ENCODE data around the gene MUSTN1. TPM values are rescaled to one million over a fixed set of nuclear protein-coding genes. Genes with fewer than 3 reads are reported as not detected.

MUSTN1 gene
- total RNA-seq, 1 donor from 2014 or later, result not detected

- FAIRE-seq (no peak), DNase-seq (ENCODE audit: low spot score in 2 of 2) (no peak)
These were observed 19.2 kb upstream of the MUSTN1 start for GRCh38 chr3:52854013-52854412.

DNA sequence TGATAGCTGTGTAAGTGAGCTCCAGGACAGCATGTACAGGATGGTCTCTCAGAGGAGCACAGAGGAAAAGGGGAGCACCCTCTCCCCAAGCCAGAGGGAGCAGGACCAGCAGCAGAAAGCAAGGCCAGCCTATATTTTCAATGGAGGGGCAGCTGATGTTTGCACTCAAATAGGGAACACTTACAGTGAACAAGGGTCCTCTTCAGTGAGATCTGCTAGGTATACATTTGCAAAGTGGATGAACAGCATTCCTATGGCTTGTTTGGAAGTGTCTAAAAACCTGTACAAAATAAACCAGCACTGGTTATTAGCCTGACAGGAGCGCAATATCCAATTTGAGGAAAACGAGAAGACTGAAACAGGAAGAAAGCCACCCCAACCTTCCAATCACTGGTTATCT, 17.6 kb upstream of the MUSTN1 start:
- DNase-seq (ENCODE audit: low spot score in 2 of 2) (no peak), FAIRE-seq (no peak)

GRCh38 chr3:52851348-52851747, 16.5 kb upstream of the MUSTN1 start:
- DNase-seq (ENCODE audit: low spot score in 2 of 2) (peak; percentile 33 to 64), FAIRE-seq (no peak)

- DNase-seq (ENCODE audit: low spot score in 2 of 2) (no peak), FAIRE-seq (no peak)
These were observed 14.8 kb upstream of the MUSTN1 start for GRCh38 chr3:52849656-52850055.

DNA sequence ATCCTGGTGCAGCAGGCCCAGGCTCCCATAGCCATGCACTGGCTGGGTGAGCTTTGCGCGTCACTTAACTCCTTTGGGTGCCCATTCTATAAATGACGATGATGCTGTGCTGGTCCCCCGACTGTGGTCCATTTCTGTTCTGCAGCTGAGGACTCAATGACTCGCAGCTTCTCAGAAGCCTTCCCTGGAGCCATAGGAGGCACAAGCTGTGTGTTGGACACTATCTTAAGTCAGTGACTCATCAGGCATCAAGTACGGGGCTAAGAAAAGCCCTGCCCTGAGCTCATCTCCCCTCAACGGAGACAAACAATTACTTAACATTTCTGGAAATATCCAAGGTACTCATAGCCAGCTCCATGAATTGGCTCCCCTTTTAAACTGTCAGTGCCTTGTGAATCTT, 13.8 kb upstream of the MUSTN1 start:
- FAIRE-seq (no peak), DNase-seq (ENCODE audit: low spot score in 2 of 2) (no peak)

DNA sequence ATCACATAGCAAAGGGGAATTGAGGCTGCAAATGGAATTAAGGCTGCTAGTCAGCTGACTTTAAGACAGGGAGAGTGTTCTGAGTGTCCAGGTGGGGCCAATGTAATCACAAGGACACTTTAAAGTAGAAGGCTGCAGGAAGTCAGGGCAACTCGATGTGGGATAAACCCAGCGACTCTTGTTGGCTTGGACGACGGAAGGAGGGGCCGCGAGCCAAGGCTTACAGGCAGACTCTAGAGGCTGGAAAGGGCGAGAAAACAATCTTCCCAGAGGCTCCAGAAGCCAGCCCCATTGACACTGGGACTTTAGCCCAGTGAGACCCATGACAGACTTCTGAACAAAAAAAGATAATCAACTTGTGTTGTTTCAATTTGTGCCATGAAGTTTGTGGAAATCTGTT, 12.9 kb upstream of the MUSTN1 start:
- FAIRE-seq, result no peak
- no peak for DNase-seq (ENCODE audit: low spot score in 2 of 2)

- DNase-seq (ENCODE audit: low spot score in 2 of 2) (no peak), FAIRE-seq (no peak)
These were observed 12.4 kb upstream of the MUSTN1 start for GRCh38 chr3:52847241-52847640.

- no peak for FAIRE-seq
- no peak for DNase-seq (ENCODE audit: low spot score in 2 of 2)
These were observed 11.7 kb upstream of the MUSTN1 start for GRCh38 chr3:52846432-52846965.

- FAIRE-seq, result no peak
- no peak for DNase-seq (ENCODE audit: low spot score in 2 of 2)
These were observed 11.0 kb upstream of the MUSTN1 start for GRCh38 chr3:52845691-52846431.

- no peak for FAIRE-seq
These were observed 10.3 kb upstream of the MUSTN1 start for GRCh38 chr3:52845157-52845556.

DNA sequence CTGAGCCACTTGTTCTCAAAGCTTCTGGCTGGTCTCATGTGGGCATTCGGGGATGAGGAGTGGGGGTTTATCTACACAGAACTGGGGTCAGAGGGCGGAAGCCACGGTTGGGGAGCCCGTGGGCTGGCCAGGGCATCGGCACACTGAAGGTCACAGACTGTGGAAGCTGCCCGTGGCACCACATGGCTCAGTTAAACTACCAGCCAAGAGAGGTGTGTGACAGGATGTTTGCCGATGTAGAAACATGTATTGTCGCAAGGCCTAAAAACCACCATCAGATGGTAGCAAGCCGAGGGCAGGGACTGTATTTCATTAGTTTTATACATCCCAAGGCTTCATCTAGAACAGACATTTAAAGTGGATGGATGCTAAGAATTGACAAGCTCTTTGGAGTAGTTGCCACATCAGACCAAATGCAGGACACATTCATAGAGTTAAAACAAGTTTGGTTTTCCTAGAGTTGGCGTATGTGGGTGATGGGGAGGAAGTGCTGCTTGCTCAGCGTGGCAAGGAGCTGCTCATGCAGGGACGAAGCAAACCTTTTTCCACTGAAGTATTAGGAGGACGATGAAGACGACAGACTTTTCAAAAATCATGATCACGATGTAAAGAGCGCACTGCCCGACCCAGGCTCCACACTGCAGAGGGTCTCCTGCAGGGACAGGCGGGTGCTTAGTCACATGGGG, 9.6 kb upstream of the MUSTN1 start:
- DNase-seq (ENCODE audit: low spot score in 2 of 2) (no peak), FAIRE-seq (no peak)

More at GRCh38 chr3:52845157-52845556, 10.3 kb upstream of the MUSTN1 start:
- peak; percentile 31 to 56 for DNase-seq (ENCODE audit: low spot score in 2 of 2)

GRCh38 chr3:52843881-52844280, 9.1 kb upstream of the MUSTN1 start:
- no peak for DNase-seq (ENCODE audit: low spot score in 2 of 2)
- no peak for FAIRE-seq

- DNase-seq (ENCODE audit: low spot score in 2 of 2) (no peak), FAIRE-seq (no peak)
These were observed 8.5 kb upstream of the MUSTN1 start for GRCh38 chr3:52843108-52843865.

GRCh38 chr3:52842424-52842823, 7.6 kb upstream of the MUSTN1 start:
- no peak for FAIRE-seq
- DNase-seq (ENCODE audit: low spot score in 2 of 2), result no peak

DNA sequence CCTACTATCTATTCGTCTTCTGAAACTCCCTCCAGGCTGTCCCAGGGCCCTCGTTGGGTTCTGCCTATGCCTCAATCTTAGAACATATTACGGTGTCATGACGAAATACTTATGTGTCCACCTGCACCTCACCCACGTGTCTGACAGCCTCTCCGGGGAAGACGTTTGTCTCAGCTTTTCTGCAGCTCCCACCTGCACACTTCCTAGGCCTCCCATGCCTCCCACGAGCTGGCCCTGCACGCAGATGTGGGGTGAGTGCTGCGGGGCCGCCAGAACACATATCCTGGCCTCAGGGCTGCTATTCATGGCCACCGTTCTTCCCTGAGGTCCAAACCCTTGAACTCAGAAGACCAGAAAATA, 7.1 kb upstream of the MUSTN1 start:
- no peak for DNase-seq (ENCODE audit: low spot score in 2 of 2)
- FAIRE-seq, result no peak

- no peak for FAIRE-seq
- no peak for DNase-seq (ENCODE audit: low spot score in 2 of 2)
These were observed 6.6 kb upstream of the MUSTN1 start for GRCh38 chr3:52841211-52841980.

- FAIRE-seq (no peak), DNase-seq (ENCODE audit: low spot score in 2 of 2) (no peak)
These were observed 5.2 kb upstream of the MUSTN1 start for GRCh38 chr3:52839892-52840545.

DNA sequence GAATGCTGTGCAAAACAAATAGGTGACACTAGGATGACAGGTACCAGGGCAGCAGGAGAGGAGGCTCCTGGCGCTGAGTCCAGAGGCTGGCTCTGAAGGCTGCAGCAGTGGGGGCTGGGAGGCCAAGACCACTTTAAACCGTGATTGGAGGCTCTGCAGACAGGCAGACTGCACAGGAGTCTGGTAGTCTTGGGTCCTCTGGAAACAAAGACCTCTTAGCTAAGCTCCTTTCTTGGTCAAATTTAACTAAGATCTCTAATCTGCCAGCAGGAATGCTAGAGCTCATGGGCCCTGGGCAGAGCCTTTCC, 4.4 kb upstream of the MUSTN1 start:
- no peak for DNase-seq (ENCODE audit: low spot score in 2 of 2)
- no peak for FAIRE-seq

GRCh38 chr3:52838561-52839267, 3.9 kb upstream of the MUSTN1 start:
- DNase-seq (ENCODE audit: low spot score in 2 of 2) (no peak), FAIRE-seq (no peak)

- no peak for DNase-seq (ENCODE audit: low spot score in 2 of 2)
- FAIRE-seq, result no peak
These were observed 2.2 kb upstream of the MUSTN1 start for GRCh38 chr3:52836986-52837385.

All from frontal cortex (tissue), 4 donors.